K562 (cell line): ENCODE results near the gene R3HDM1. TPM values are rescaled to one million over a fixed set of nuclear protein-coding genes. Genes with fewer than 3 reads are reported as not detected.

Experiments
- ATAC-seq: fragments of 200-7000 bp; cut with Tn5 transposase; 3 replicates; pipeline ENCODE4 v1.9.1; 2020; ENCODE audit warnings: moderate library complexity
- BruUV-seq: library from RNA; stranded (reverse); fragments of 400-500 nt; replicated peaks from 2 replicates; lab custom pipeline; 2021; lab: Mats Ljungman, UMichigan
- CTCF ChIA-PET: fragments of 300-600 bp; formaldehyde crosslinking; extraction: SDS; loops from one replicate; lab custom pipeline; 2021; ENCODE audit warnings: low intra/inter-chr PET ratio; lab: Yijun Ruan, JAX
- POLR2A ChIA-PET: fragments of 300-600, 350-650 bp; sonication (Branson Sonifier 250); formaldehyde crosslinking; extraction: SDS; loops from one replicate; lab custom pipeline; 2021; ENCODE audit warnings: antibody characterized with exemption, inconsistent platforms; lab: Yijun Ruan, JAX
- DNase-seq, 4 experiments: peaks; one replicate each; pipeline versions ENCODE4 v3.0.0 to v3.0.0-alpha.2; 2011 to 2018; ENCODE audit warnings: low spot score in 3 of 4, mixed read lengths in 3 of 4; ENCODE audit errors: extremely low read depth in 1 of 4
- FAIRE-seq: peaks from 2 replicates; lab custom pipeline; 2011; peaks lifted over from hg19 to GRCh38; lab: Jason Lieb, UNC
- H2AFZ ChIP-seq: 2 replicates; pipeline ENCODE4 v1.6.0; 2011; ENCODE audit warnings: low read depth, low read length, control low read depth, inconsistent platforms
- H3K27ac ChIP-seq: fragments of 200-600 bp; 3 replicates; pipeline ENCODE4 v1.8.0; 2011; ENCODE audit warnings: low read depth, mild to moderate bottlenecking, control low read depth, inconsistent platforms, low read length, moderate library complexity, mixed read lengths; ENCODE audit errors: extremely low read depth
- H3K27me3 ChIP-seq, 2 experiments: fragments of 300-600 bp in 1 of 2; 2 replicates in 1 of 2; 3 replicates in 1 of 2; pipeline versions ENCODE4 v1.6.0 to v1.8.0; 2011; ENCODE audit warnings: inconsistent platforms in 2 of 2, low read length in 2 of 2, mild to moderate bottlenecking in 1 of 2, mixed read lengths in 1 of 2, moderate library complexity in 1 of 2; ENCODE audit not compliant: control insufficient read depth in 2 of 2, insufficient read depth in 2 of 2
- H3K36me3 ChIP-seq: fragments of 300-600 bp; 3 replicates; pipeline ENCODE4 v1.8.0; 2011; ENCODE audit warnings: mild to moderate bottlenecking, low read length, inconsistent platforms; ENCODE audit not compliant: control insufficient read depth, insufficient read depth
- H3K4me1 ChIP-seq, 2 experiments: fragments of 200-600 bp in 1 of 2; replicated peaks in 1 of 2; 2 replicates in 1 of 2; 3 replicates in 1 of 2; pipeline versions ENCODE4 v1.5.1 to v1.8.0; 2011; ENCODE audit warnings: inconsistent platforms in 2 of 2, low read length in 2 of 2, mild to moderate bottlenecking in 1 of 2, mixed read lengths in 1 of 2, moderate library complexity in 1 of 2; ENCODE audit not compliant: control insufficient read depth in 2 of 2, insufficient read depth in 2 of 2
- H3K4me2 ChIP-seq: 2 replicates; pipeline ENCODE4 v1.6.1; 2011; ENCODE audit warnings: low read length, control low read depth, inconsistent platforms, mixed read lengths; ENCODE audit not compliant: insufficient read depth
- H3K4me3 ChIP-seq: fragments of 200-600 bp; sonication (generic), shearing (Covaris generic); 2 replicates; pipeline ENCODE4 v1.5.1; 2016; ENCODE audit warnings: control low read depth, inconsistent platforms
- H3K79me2 ChIP-seq: fragments of 200-600 bp; 3 replicates; pipeline ENCODE4 v1.8.0; 2011; ENCODE audit warnings: low read length, inconsistent platforms; ENCODE audit not compliant: control insufficient read depth, insufficient read depth
- H3K9ac ChIP-seq, 2 experiments: 2 replicates each; pipeline versions ENCODE4 v1.6.0 to v1.6.1; 2011; ENCODE audit warnings: low read depth in 2 of 2, low read length in 2 of 2, control low read depth in 1 of 2, inconsistent platforms in 1 of 2, mild to moderate bottlenecking in 1 of 2, mixed read lengths in 1 of 2; ENCODE audit not compliant: insufficient read depth in 1 of 2
- H3K9me1 ChIP-seq: one replicate; pipeline ENCODE4 v1.6.0; 2011; ENCODE audit warnings: inconsistent platforms, mild to moderate bottlenecking, low read length, moderate library complexity; ENCODE audit not compliant: control insufficient read depth, insufficient read depth
- H3K9me3 ChIP-seq: replicated peaks from 2 replicates; pipeline ENCODE4 v1.5.1; 2011; ENCODE audit warnings: low read depth, low read length, inconsistent platforms; ENCODE audit not compliant: control insufficient read depth, insufficient read depth
- H4K20me1 ChIP-seq: replicated peaks from 2 replicates; pipeline ENCODE4 v1.6.1; 2011; ENCODE audit warnings: low read length, inconsistent platforms, mixed read lengths; ENCODE audit not compliant: control insufficient read depth, insufficient read depth
- ARHGAP35 ChIP-seq: fragments of 450-650 bp; IDR thresholded peaks from 2 replicates; pipeline ENCODE4 v1.6.1; 2018; ENCODE audit not compliant: partially characterized antibody
- BCOR ChIP-seq: fragments of 450-650 bp; IDR thresholded peaks from 2 replicates; pipeline ENCODE4 v1.6.1; 2016
- CBX2 ChIP-seq: fragments of 200-600 bp; sonication (generic); IDR thresholded peaks from one replicate; pipeline ENCODE4 v1.6.1; 2012; ENCODE audit warnings: mild to moderate bottlenecking, low read length, inconsistent platforms; ENCODE audit not compliant: insufficient read depth, poor library complexity, severe bottlenecking
- CREB1 ChIP-seq, 2 experiments: sonication (generic) in 1 of 2; formaldehyde crosslinking in 1 of 2; IDR thresholded peaks; 2 replicates each; pipeline versions ENCODE4 v1.6.1 to v1.8.0; 2012 to 2022; ENCODE audit warnings: inconsistent platforms in 1 of 2, mild to moderate bottlenecking in 1 of 2, missing genetic modification reagents in 1 of 2, moderate library complexity in 1 of 2
- DNMT1 ChIP-seq: fragments of 450-650 bp; IDR thresholded peaks from 2 replicates; pipeline ENCODE4 v1.6.1; 2016; ENCODE audit warnings: antibody characterized with exemption, mild to moderate bottlenecking
- NCOA2 ChIP-seq, 2 experiments: fragments of 450-650 bp; IDR thresholded peaks; 2 replicates each; pipeline ENCODE4 v1.6.1; 2018; ENCODE audit warnings: mild to moderate bottlenecking in 2 of 2, moderate library complexity in 1 of 2; ENCODE audit not compliant: partially characterized antibody in 2 of 2
- POLR2B ChIP-seq: fragments of 450-650 bp; IDR thresholded peaks from 2 replicates; pipeline ENCODE4 v1.6.1; 2018; ENCODE audit warnings: low read depth; ENCODE audit not compliant: partially characterized antibody
- SIRT6 ChIP-seq: IDR thresholded peaks from one replicate; pipeline ENCODE4 v1.6.1; 2012; ENCODE audit warnings: low read depth, mild to moderate bottlenecking, control low read depth, inconsistent platforms, low read length, moderate library complexity
- TAF1 ChIP-seq: IDR thresholded peaks from 2 replicates; pipeline ENCODE4 v1.6.1; 2011; ENCODE audit warnings: mild to moderate bottlenecking, low read length, moderate library complexity; ENCODE audit not compliant: insufficient read depth, control insufficient read depth, severe bottlenecking; ENCODE audit errors: extremely low read depth
- TAL1 ChIP-seq: fragments of 450-650 bp; IDR thresholded peaks from 2 replicates; pipeline ENCODE4 v1.6.1; 2016; ENCODE audit warnings: mild to moderate bottlenecking
- ZNF174 ChIP-seq: fragments of 250-450 bp; sonication (Bioruptor Pico); IDR thresholded peaks from 2 replicates; pipeline ENCODE4 v1.4.0; 2020; ENCODE audit warnings: mild to moderate bottlenecking
- ZNF239 ChIP-seq: fragments of 250-450 bp; sonication (Bioruptor Pico); IDR thresholded peaks from 2 replicates; pipeline ENCODE4 v1.4.0; 2020; ENCODE audit warnings: mild to moderate bottlenecking
- ZNF695 ChIP-seq: fragments of 450-650 bp; formaldehyde crosslinking; IDR thresholded peaks from 2 replicates; pipeline ENCODE4 v1.4.0; 2020; ENCODE audit warnings: mild to moderate bottlenecking, moderate library complexity
- WGBS: fragments of 100-300 bp; shearing (Covaris generic); methylation state at CpG from one replicate; pipeline ENCODE4 v1.1.6; 2016; ENCODE audit warnings: low coverage, mixed read lengths; ENCODE audit not compliant: insufficient coverage; ENCODE audit errors: missing lambda C conversion rate; 5-methylcytosine and 5-hydroxymethylcytosine counted together
- in situ Hi-C: fragments of 300-500 bp; cut with MboI; formaldehyde crosslinking; loops from 4 replicates; pipeline ENCODE4 v1.15.0; 2018; ENCODE audit warnings: inconsistent platforms, mixed read lengths
- intact Hi-C: fragments of 100-400 bp; cut with micrococcal nuclease; formaldehyde crosslinking; loops from 2 replicates; pipeline ENCODE4 v1.14.2; 2022
- polyA plus RNA-seq, 8 experiments: library from polyadenylated mRNA; depleted of rRNA in 4 of 8; stranded (reverse) in 5 of 8; unstranded in 3 of 8; fragments of >200 nt; fragmentation: Nextera tagmentation in 2 of 8; fragmentation: Illumina TruSeq in 1 of 8; extraction: Ambion mirVana in 2 of 8; extraction: Trizol in 1 of 8; gene quantifications; 2 replicates each; pipeline versions ENCODE4 v1.2.1 to v1.2.3, GENCODE V29; 2011 to 2014; ENCODE audit warnings: inconsistent platforms in 1 of 8, missing spikeins in 1 of 8
- total RNA-seq, 7 experiments: library from RNA; depleted of rRNA in 6 of 7; stranded (reverse); fragments of >200 nt in 6 of 7; fragmentation: Illumina TruSeq in 2 of 7; extraction: Trizol in 2 of 7; gene quantifications; 2 replicates each; pipeline versions ENCODE4 v1.2.1 to v1.2.3, GENCODE V29; 2011 to 2021; ENCODE audit warnings: low replicate concordance in 1 of 7
- TF ChIP-seq, protein P1 (sequence below): fragments of 450-650 bp; formaldehyde crosslinking; IDR thresholded peaks from 2 replicates; pipeline ENCODE4 v1.4.0; 2020; ENCODE audit warnings: mild to moderate bottlenecking, moderate library complexity
- TF ChIP-seq, protein P2 (sequence below): fragments of 450-650 bp; IDR thresholded peaks from 2 replicates; pipeline ENCODE4 v1.6.1; 2014; ENCODE audit warnings: low read depth, mild to moderate bottlenecking, moderate library complexity, borderline replicate concordance
- TF ChIP-seq, protein P3 (sequence below): sonication (generic); formaldehyde crosslinking; IDR thresholded peaks from 2 replicates; pipeline ENCODE4 v1.9.0; 2022; ENCODE audit warnings: mild to moderate bottlenecking, missing genetic modification reagents

R3HDM1 gene
- total and polyA plus RNA-seq, 9 of the 15 experiments (the other 6 are each of a cell fraction or from before 2014, with no cell fraction given): 12.4 to 89.4 (median 31.0) TPM

DNA sequence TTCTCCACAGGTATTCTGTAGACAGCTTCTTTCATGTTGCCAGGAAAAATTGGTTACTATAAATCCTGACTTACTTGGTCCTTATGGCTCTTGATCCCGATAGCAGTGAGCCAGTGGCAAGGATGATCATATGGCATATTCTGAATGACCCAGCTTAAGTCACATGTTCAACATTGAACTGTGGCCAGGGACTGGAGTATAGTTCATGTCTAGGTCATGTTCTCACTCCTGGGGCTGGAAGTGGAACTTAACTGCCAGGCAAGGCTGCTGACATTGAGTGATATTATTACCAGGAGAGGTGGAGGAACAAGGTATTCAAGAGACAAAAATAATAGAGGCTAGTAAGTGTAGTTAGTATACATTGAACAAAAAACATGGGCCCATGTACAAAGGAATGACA, 26.2 kb downstream of the R3HDM1 start:
- Histone ChIP-seq H3K27me3 (no peaks in the 10 kb centered on the region), H3K9me1 (no peaks in the 10 kb centered on the region), H3K36me3 (peaks cover 6% of the 10 kb centered on the region; the same call in 2 of the 3 replicates), H3K4me1 (0 out of 5 replicates have a peak, but pooled peaks cover 0 to 2% of the 10 kb centered on the region in 2 experiments), H3K4me2 (no peak overlapping the region), H3K4me3 (no peak overlapping the region), H3K9me3 (no peaks in the 10 kb centered on the region), H3K9ac (no peak overlapping the region), H2AFZ (no peak overlapping the region), H3K79me2 (peaks cover 79% of the 10 kb centered on the region), H3K27ac (no peak overlapping the region), H4K20me1 (no peaks in the 10 kb centered on the region)
- CTCF ChIA-PET: no interaction called here
- POLR2A ChIA-PET: no interaction called here
- 93% methylated on average over 1 of the region's 1 CpG for WGBS
- DNase-seq: peak in 1 of 4 experiments; percentile 8
- no peak for TF ChIP-seq TAF1
- no peak for TF ChIP-seq CREB1 (IDR thresholded peaks at IDR 0.05)
- no peak for TF ChIP-seq CREB1 (CRISPR knock-in tag; IDR thresholded peaks at IDR 0.05)
- TF ChIP-seq, protein P1, sequence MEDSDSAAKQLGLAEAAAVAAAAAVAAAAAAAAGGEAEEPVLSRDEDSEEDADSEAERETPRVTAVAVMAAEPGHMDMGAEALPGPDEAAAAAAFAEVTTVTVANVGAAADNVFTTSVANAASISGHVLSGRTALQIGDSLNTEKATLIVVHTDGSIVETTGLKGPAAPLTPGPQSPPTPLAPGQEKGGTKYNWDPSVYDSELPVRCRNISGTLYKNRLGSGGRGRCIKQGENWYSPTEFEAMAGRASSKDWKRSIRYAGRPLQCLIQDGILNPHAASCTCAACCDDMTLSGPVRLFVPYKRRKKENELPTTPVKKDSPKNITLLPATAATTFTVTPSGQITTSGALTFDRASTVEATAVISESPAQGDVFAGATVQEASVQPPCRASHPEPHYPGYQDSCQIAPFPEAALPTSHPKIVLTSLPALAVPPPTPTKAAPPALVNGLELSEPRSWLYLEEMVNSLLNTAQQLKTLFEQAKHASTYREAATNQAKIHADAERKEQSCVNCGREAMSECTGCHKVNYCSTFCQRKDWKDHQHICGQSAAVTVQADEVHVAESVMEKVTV (CRISPR knock-in tag): no peak
- TF ChIP-seq DNMT1: no peak
- TF ChIP-seq SIRT6: no peak
- TF ChIP-seq, protein P2, sequence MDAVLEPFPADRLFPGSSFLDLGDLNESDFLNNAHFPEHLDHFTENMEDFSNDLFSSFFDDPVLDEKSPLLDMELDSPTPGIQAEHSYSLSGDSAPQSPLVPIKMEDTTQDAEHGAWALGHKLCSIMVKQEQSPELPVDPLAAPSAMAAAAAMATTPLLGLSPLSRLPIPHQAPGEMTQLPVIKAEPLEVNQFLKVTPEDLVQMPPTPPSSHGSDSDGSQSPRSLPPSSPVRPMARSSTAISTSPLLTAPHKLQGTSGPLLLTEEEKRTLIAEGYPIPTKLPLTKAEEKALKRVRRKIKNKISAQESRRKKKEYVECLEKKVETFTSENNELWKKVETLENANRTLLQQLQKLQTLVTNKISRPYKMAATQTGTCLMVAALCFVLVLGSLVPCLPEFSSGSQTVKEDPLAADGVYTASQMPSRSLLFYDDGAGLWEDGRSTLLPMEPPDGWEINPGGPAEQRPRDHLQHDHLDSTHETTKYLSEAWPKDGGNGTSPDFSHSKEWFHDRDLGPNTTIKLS: no peak
- TF ChIP-seq POLR2B: no peak
- no peak for TF ChIP-seq ZNF695 (CRISPR knock-in tag)
- no peak for TF ChIP-seq TAL1
- TF ChIP-seq ZNF239 (CRISPR knock-in tag): no peak
- TF ChIP-seq CBX2: no peak
- TF ChIP-seq BCOR: no peak
- no peak for TF ChIP-seq ZNF174
- TF ChIP-seq, protein P3, sequence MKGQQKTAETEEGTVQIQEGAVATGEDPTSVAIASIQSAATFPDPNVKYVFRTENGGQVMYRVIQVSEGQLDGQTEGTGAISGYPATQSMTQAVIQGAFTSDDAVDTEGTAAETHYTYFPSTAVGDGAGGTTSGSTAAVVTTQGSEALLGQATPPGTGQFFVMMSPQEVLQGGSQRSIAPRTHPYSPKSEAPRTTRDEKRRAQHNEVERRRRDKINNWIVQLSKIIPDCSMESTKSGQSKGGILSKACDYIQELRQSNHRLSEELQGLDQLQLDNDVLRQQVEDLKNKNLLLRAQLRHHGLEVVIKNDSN: no peak
- TF ChIP-seq NCOA2 (IDR thresholded peaks at IDR 0.05; ENCODE audit: partially characterized antibody in 2 of 2): no peak
- no peak for TF ChIP-seq ARHGAP35
- FAIRE-seq: no peak
- BruUV-seq: no TSS peak
- in situ Hi-C loops: no loop called here
- intact Hi-C loops: no loop called here
- ATAC-seq: peak; percentile 54
